Neural crest cell (in vitro differentiated cells): ENCODE measurements around the gene AKIP1. TPM values are rescaled to one million over a fixed set of nuclear protein-coding genes. Genes with fewer than 3 reads are reported as not detected.
"Not testable (repeated sequence)": the region's sequence is repeated elsewhere in the genome, so short reads cannot be mapped to it uniquely, and the experiment has no call there.

ENCODE experiments used
- DNase-seq: peaks from one replicate; pipeline ENCODE4 v3.0.0; 2021; ENCODE audit warnings: low read depth, mixed read lengths, low spot score
- H3K27ac Mint-ChIP-seq: one replicate; pipeline ENCODE4 v1.8.0; 2021; ENCODE audit warnings: mild to moderate bottlenecking, mixed read lengths; ENCODE audit not compliant: unreplicated experiment
- H3K27me3 Mint-ChIP-seq: 2 replicates; pipeline ENCODE4 v1.8.0; 2021; ENCODE audit warnings: low read depth, mild to moderate bottlenecking, mixed read lengths
- H3K36me3 Mint-ChIP-seq: 2 replicates; pipeline ENCODE4 v1.8.0; 2021; ENCODE audit warnings: low read depth, mild to moderate bottlenecking, mixed read lengths
- H3K4me1 Mint-ChIP-seq: 2 replicates; pipeline ENCODE4 v1.8.0; 2021; ENCODE audit warnings: mixed read lengths
- H3K4me3 Mint-ChIP-seq: one replicate; pipeline ENCODE4 v1.8.0; 2021; ENCODE audit warnings: mild to moderate bottlenecking, mixed read lengths
- H3K9me3 Mint-ChIP-seq: 2 replicates; pipeline ENCODE4 v1.8.0; 2021; ENCODE audit warnings: mixed read lengths
- CTCF ChIP-seq: fragments of 200-600 bp; sonication (generic); conservative IDR thresholded peaks from 2 replicates; pipeline ENCODE4 v1.5.0; 2021; ENCODE audit warnings: antibody characterized with exemption, mild to moderate bottlenecking
- total RNA-seq: library from RNA; stranded (reverse); gene quantifications from 2 replicates; pipeline ENCODE4 v1.2.1, GENCODE V29; 2021

Gene AKIP1
- total RNA-seq, 1 donor from 2014 or later = 29.7 TPM

- H3K4me3 Mint-ChIP-seq = no peak overlapping the region
- H3K27me3 Mint-ChIP-seq = no peaks in the 10 kb centered on the region
- H3K4me1 Mint-ChIP-seq = no peaks in the 10 kb centered on the region
- H3K27ac Mint-ChIP-seq = no peak overlapping the region
- no peaks in the 10 kb centered on the region for H3K36me3 Mint-ChIP-seq
- no peaks in the 10 kb centered on the region for H3K9me3 Mint-ChIP-seq
- no peak for TF ChIP-seq CTCF
- no peak for DNase-seq
Observed at GRCh38 chr11:8886322-8886721, 24.7 kb upstream of the AKIP1 start.

GRCh38 chr11:8891185-8891584 lies 19.8 kb upstream of the AKIP1 start:
- not testable (repeated sequence) for H3K27ac Mint-ChIP-seq, DNase-seq, H3K27me3 Mint-ChIP-seq, H3K4me1 Mint-ChIP-seq, H3K9me3 Mint-ChIP-seq, H3K36me3 Mint-ChIP-seq, H3K4me3 Mint-ChIP-seq

GRCh38 chr11:8899119-8899753 lies 11.8 kb upstream of the AKIP1 start:
- Mint-ChIP-seq H3K27ac (no peak overlapping the region), H3K4me1 (no peaks in the 10 kb centered on the region), H3K9me3 (peaks cover 17% of the 10 kb centered on the region), H3K4me3 (no peak overlapping the region), H3K36me3 (peaks cover 10% of the 10 kb centered on the region), H3K27me3 (peaks cover 2% of the 10 kb centered on the region)
- TF ChIP-seq CTCF = no peak
- DNase-seq = no peak

GRCh38 chr11:8905528-8906165 lies 5.3 kb upstream of the AKIP1 start:
- Mint-ChIP-seq H3K27ac (no peak overlapping the region), H3K27me3 (peaks cover 28% of the 10 kb centered on the region), H3K36me3 (peaks cover 3% of the 10 kb centered on the region), H3K4me3 (no peak overlapping the region), H3K4me1 (peaks cover 15% of the 10 kb centered on the region), H3K9me3 (peaks cover 5% of the 10 kb centered on the region)
- no peak for TF ChIP-seq CTCF
- no peak for DNase-seq

- DNase-seq = no peak
- Mint-ChIP-seq H3K4me1 (peaks cover 16% of the 10 kb centered on the region), H3K9me3 (no peaks in the 10 kb centered on the region), H3K27me3 (peaks cover 28% of the 10 kb centered on the region), H3K4me3 (no peak overlapping the region), H3K36me3 (no peaks in the 10 kb centered on the region), H3K27ac (no peak overlapping the region)
- no peak for TF ChIP-seq CTCF
Observed at GRCh38 chr11:8907116-8907515, 3.9 kb upstream of the AKIP1 start.

DNA sequence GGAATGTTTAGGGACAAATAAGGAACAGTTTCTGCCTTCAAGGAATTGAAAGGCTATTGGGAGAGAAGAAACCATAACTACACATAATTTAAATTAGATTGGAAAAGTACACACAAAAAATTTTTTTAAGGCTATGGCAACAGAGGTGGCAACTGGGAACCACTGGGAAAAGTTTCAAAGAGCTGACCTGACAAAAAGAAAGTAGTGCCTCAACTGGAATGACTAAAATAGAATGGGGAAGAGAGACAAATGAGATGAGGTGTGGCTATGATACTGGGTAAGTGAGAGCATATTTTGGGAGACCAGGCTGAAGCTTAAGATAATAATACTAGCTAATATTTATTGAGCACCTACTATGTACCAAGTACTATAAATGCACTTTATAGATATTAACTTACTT lies 2.9 kb upstream of the AKIP1 start:
- Mint-ChIP-seq H3K9me3 (no peaks in the 10 kb centered on the region), H3K4me1 (peaks cover 21% of the 10 kb centered on the region)

More for the DNA sequence above, 2.9 kb upstream of the AKIP1 start:
- no peak for DNase-seq
- Mint-ChIP-seq H3K27ac (no peak overlapping the region), H3K27me3 (peaks cover 28% of the 10 kb centered on the region), H3K36me3 (peaks cover 4% of the 10 kb centered on the region), H3K4me3 (peak overlapping the region; percentile 48)
- no peak for TF ChIP-seq CTCF
